Prostate gland (tissue), 2 donors: ENCODE data around the gene USP4.
A peak's percentile ranks its signal among the peaks of the same experiment; 100 is the strongest.

Experiments used
- POLR2A ChIP-seq: fragments of 450-650 bp; IDR thresholded peaks from one replicate; pipeline ENCODE4 v1.6.1; 2016; ENCODE audit warnings: antibody characterized with exemption, mild to moderate bottlenecking
- POLR2AphosphoS5 ChIP-seq: sonication (generic); formaldehyde crosslinking; IDR thresholded peaks from one replicate; pipeline ENCODE4 v1.6.1; 2017; ENCODE audit warnings: antibody characterized with exemption
- TF ChIP-seq, protein P1 (sequence below), 4 experiments: fragments of 200-600 bp in 2 of 4; fragments of 450-650 bp in 2 of 4; sonication (generic) in 2 of 4; IDR thresholded peaks; 1 replicate in 3 of 4; 2 replicates in 1 of 4; pipeline ENCODE4 v1.5.1; 2016 to 2019; ENCODE audit warnings: antibody characterized with exemption in 4 of 4, mild to moderate bottlenecking in 2 of 4, moderate library complexity in 2 of 4

DNA sequence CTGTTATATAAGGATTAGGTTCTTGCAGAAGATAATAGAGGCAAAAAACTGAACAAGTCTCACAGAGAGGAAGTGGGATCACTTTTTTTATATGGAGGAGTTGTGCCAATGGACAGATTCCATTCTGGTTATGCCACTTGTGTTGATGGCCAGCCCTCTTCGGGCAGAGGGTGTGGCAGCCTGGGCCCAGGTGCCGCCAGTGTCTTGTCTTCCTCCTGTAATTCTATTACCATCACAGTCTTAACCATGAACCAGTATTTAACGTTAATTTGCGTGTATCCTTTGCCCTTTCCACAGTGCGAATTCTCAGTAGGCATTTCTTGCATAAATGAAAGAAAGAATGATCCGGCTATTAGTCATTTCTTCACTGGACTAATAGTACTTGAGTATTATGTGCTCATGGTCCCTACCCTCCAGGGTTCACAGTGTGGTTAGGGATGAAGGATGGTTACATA lies 7.0 kb upstream of the USP4 start:
- TF ChIP-seq, protein P1, sequence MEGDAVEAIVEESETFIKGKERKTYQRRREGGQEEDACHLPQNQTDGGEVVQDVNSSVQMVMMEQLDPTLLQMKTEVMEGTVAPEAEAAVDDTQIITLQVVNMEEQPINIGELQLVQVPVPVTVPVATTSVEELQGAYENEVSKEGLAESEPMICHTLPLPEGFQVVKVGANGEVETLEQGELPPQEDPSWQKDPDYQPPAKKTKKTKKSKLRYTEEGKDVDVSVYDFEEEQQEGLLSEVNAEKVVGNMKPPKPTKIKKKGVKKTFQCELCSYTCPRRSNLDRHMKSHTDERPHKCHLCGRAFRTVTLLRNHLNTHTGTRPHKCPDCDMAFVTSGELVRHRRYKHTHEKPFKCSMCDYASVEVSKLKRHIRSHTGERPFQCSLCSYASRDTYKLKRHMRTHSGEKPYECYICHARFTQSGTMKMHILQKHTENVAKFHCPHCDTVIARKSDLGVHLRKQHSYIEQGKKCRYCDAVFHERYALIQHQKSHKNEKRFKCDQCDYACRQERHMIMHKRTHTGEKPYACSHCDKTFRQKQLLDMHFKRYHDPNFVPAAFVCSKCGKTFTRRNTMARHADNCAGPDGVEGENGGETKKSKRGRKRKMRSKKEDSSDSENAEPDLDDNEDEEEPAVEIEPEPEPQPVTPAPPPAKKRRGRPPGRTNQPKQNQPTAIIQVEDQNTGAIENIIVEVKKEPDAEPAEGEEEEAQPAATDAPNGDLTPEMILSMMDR (IDR thresholded peaks at IDR 0.05), result no peak
- no peak for TF ChIP-seq POLR2A
- peak; percentile 52 for TF ChIP-seq POLR2AphosphoS5
